Iris pigment epithelial cell (primary cell): ENCODE measurements around the gene FAM50B.
A peak's percentile ranks its signal among the peaks of the same experiment; 100 is the strongest.

Experiments
- DNase-seq: peaks from one replicate; pipeline ENCODE4 v3.0.0-alpha.2; 2011; ENCODE audit warnings: low read depth

The FAM50B gene

GRCh38 chr6:3820563-3820962 is 28.6 kb upstream of the FAM50B start:
- DNase-seq, result no peak

GRCh38 chr6:3822747-3823445 is 26.3 kb upstream of the FAM50B start:
- no peak for DNase-seq

GRCh38 chr6:3823671-3824070 is 25.5 kb upstream of the FAM50B start:
- DNase-seq, result no peak

- peak; percentile 73 for DNase-seq
Observed at GRCh38 chr6:3825331-3825831, 23.8 kb upstream of the FAM50B start.

GRCh38 chr6:3825851-3826581 is 23.2 kb upstream of the FAM50B start:
- peak; percentile 97 for DNase-seq

GRCh38 chr6:3829285-3829684 is 19.9 kb upstream of the FAM50B start:
- DNase-seq, result no peak

- no peak for DNase-seq
Observed at GRCh38 chr6:3830806-3831205, 18.4 kb upstream of the FAM50B start.

GRCh38 chr6:3831761-3832530 is 17.2 kb upstream of the FAM50B start:
- no peak for DNase-seq

GRCh38 chr6:3835055-3835731 is 14.0 kb upstream of the FAM50B start:
- peak; percentile 59 for DNase-seq

- no peak for DNase-seq
Observed at GRCh38 chr6:3835785-3836184, 13.4 kb upstream of the FAM50B start.

- no peak for DNase-seq
Observed at GRCh38 chr6:3836566-3836965, 12.6 kb upstream of the FAM50B start.

GRCh38 chr6:3837781-3838180 is 11.4 kb upstream of the FAM50B start:
- no peak for DNase-seq

- DNase-seq, result peak; percentile 57
Observed at GRCh38 chr6:3838992-3839867, 9.9 kb upstream of the FAM50B start.

- DNase-seq, result no peak
Observed at GRCh38 chr6:3841066-3841454, 8.1 kb upstream of the FAM50B start.

- DNase-seq, result peak; percentile 63
Observed at GRCh38 chr6:3841711-3842565, 7.2 kb upstream of the FAM50B start.

GRCh38 chr6:3843379-3844096 is 5.6 kb upstream of the FAM50B start:
- DNase-seq, result peak; percentile 17

- peak; percentile 68 for DNase-seq
Observed at GRCh38 chr6:3844097-3844463, 5.1 kb upstream of the FAM50B start.

- DNase-seq, result peak; percentile 54
Observed at GRCh38 chr6:3847521-3847920, 1.7 kb upstream of the FAM50B start.

GRCh38 chr6:3848380-3848779 is 793 bp upstream of the FAM50B start:
- peak; percentile 49 for DNase-seq
